ENCODE data around the gene SPATA45. TPM values are rescaled to one million over a fixed set of nuclear protein-coding genes. Genes with fewer than 3 reads are reported as not detected.

The SPATA45 gene
- total and polyA plus RNA-seq, 2 of the 13 experiments (the other 11 are each of a cell fraction or from before 2014, with no cell fraction given): 0.17 to 0.64 TPM

GRCh38 chr1:212816567-212817278, 30.7 kb downstream of the SPATA45 start (continued):
- TF ChIP-seq TIGD3 (CRISPR knock-in tag; IDR thresholded peaks at IDR 0.05; ENCODE audit: borderline replicate concordance) (no peak), NFE2L1 (CRISPR knock-in tag; IDR thresholded peaks at IDR 0.05; ENCODE audit: borderline replicate concordance) (no peak), RXRB (CRISPR knock-in tag; IDR thresholded peaks at IDR 0.05; ENCODE audit: borderline replicate concordance) (peak; percentile 78), FOXK1 (CRISPR knock-in tag; IDR thresholded peaks at IDR 0.05; ENCODE audit: borderline replicate concordance, low read depth) (peak; percentile 55; the same call in 1 of the 2 replicates), HOMEZ (CRISPR knock-in tag; IDR thresholded peaks at IDR 0.05; ENCODE audit: low read depth) (peak; percentile 95; the same call in 1 of the 2 replicates), FOXA3 (CRISPR knock-in tag; IDR thresholded peaks at IDR 0.05) (peak; percentile 70), POLR2AphosphoS5 (IDR thresholded peaks at IDR 0.05; ENCODE audit: low read depth, low read length) (no peak), MIER3 (CRISPR knock-in tag; IDR thresholded peaks at IDR 0.05; ENCODE audit: borderline replicate concordance) (peak; percentile 16; the same call in 1 of the 2 replicates), ZNF672 (CRISPR knock-in tag; IDR thresholded peaks at IDR 0.05) (no peak), EZH2 (conservative IDR thresholded peaks at IDR 0.05; ENCODE audit: low read depth, low read length) (no peak), ZNF644 (CRISPR knock-in tag; IDR thresholded peaks at IDR 0.05; ENCODE audit: low read depth) (peak; percentile 83), ARNTL (CRISPR knock-in tag; IDR thresholded peaks at IDR 0.05) (no peak), ETV5 (CRISPR knock-in tag; IDR thresholded peaks at IDR 0.05; ENCODE audit: borderline replicate concordance) (no peak; the same call in 1 of the 2 replicates), MAX (IDR thresholded peaks at IDR 0.05) (no peak), TFDP1 (CRISPR knock-in tag; IDR thresholded peaks at IDR 0.05; ENCODE audit: borderline replicate concordance) (no peak), ATF3 (CRISPR knock-in tag; IDR thresholded peaks at IDR 0.05) (peak; percentile 53; the same call in 1 of the 2 replicates), ZNF773 (CRISPR knock-in tag; IDR thresholded peaks at IDR 0.05; ENCODE audit: borderline replicate concordance) (no peak)
- TF ChIP-seq, protein P1, sequence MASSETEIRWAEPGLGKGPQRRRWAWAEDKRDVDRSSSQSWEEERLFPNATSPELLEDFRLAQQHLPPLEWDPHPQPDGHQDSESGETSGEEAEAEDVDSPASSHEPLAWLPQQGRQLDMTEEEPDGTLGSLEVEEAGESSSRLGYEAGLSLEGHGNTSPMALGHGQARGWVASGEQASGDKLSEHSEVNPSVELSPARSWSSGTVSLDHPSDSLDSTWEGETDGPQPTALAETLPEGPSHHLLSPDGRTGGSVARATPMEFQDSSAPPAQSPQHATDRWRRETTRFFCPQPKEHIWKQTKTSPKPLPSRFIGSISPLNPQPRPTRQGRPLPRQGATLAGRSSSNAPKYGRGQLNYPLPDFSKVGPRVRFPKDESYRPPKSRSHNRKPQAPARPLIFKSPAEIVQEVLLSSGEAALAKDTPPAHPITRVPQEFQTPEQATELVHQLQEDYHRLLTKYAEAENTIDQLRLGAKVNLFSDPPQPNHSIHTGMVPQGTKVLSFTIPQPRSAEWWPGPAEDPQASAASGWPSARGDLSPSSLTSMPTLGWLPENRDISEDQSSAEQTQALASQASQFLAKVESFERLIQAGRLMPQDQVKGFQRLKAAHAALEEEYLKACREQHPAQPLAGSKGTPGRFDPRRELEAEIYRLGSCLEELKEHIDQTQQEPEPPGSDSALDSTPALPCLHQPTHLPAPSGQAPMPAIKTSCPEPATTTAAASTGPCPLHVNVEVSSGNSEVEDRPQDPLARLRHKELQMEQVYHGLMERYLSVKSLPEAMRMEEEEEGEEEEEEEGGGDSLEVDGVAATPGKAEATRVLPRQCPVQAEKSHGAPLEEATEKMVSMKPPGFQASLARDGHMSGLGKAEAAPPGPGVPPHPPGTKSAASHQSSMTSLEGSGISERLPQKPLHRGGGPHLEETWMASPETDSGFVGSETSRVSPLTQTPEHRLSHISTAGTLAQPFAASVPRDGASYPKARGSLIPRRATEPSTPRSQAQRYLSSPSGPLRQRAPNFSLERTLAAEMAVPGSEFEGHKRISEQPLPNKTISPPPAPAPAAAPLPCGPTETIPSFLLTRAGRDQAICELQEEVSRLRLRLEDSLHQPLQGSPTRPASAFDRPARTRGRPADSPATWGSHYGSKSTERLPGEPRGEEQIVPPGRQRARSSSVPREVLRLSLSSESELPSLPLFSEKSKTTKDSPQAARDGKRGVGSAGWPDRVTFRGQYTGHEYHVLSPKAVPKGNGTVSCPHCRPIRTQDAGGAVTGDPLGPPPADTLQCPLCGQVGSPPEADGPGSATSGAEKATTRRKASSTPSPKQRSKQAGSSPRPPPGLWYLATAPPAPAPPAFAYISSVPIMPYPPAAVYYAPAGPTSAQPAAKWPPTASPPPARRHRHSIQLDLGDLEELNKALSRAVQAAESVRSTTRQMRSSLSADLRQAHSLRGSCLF (CRISPR knock-in tag; IDR thresholded peaks at IDR 0.05; ENCODE audit: borderline replicate concordance): no peak

Measured in HepG2 (cell line).